ENCODE measurements around the gene ZNF423.

Gene ZNF423

DNA sequence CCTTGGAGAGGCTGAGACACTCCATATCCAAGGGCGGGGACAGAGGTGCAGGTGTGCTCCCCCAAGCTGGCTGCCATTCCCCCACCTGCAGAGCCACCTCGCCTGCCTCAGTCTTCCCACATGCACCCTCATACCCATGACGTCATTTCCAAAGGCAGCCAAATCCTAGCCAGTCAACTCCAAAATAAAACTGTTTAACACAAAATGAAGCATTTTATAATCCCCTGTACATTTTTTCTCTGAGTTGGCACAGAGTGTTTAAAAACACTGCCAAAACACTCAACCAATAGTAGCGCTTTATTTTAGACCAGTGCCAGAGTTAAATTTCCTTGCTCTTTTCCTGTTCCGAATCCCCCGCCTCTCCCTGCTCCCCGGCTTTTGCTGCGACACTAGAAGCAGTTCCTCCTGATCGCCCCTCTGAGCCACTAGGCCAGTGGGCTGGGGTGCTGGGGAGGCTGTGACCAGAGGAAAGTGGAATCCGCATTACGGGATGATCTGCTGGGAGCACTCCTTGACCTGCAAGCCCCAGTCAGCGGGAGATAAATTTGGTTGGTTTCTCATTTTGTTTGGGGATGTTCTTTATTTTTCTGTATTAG is 139.5 kb downstream of the ZNF423 start:
- no peak for DNase-seq

DNA sequence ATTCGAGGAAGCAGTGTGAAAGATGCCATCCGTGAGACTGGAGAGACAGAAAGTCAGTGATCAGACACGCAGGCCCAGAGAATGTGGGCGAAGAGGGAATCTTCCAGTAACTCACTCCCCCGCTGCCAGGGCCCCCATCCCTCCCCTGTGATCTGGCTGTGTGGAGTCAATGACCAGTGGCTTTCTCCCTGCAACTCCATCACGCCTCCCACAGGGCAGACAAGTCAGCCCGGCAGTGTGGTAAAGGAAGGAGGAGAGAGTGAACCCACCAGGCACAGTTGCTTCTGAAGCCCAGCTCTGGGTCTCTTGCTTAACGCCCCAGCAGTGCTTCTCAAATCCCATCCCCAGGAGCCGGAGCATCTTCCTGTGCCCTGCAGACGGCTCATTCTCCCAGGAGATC is 142.1 kb downstream of the ZNF423 start:
- no peak for DNase-seq

DNA sequence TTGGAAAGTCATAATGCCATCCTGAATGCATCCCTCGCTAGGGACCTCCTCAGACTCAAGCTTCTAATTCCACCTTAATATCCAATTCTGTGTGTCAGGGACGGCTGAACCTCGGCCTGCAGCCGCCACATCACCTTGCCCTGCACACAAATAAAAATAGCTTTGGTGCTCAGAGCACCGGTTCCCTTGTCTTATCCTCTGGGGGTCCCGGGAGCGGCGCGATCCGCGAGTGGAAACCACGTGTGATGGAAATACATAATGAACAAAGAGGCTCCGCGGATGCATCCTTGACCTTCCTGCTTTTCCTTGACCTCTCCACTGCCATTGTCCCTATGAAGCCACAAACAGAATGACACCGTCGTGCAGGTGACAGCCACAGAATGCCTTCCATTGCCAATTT is 143.4 kb downstream of the ZNF423 start:
- DNase-seq: no peak

DNA sequence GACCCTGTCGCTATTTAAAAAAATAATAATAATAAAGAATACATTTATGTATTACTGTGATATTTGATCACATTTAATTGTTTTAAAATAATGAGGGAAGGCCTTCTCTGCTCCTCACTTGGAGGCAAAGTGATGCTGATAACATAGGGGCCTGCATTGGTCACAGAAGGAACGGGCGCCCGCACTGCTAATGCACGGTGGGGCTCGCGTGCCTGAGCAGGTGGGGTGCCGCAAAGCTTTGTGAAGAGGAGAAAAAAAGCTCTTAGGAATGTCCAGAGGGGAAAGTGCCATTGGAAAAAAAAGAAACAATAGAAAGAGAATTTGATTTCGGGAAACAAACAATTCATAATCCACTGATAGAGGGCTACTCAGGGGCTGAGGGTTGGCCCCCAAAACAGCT is 143.8 kb downstream of the ZNF423 start:
- DNase-seq: no peak

DNA sequence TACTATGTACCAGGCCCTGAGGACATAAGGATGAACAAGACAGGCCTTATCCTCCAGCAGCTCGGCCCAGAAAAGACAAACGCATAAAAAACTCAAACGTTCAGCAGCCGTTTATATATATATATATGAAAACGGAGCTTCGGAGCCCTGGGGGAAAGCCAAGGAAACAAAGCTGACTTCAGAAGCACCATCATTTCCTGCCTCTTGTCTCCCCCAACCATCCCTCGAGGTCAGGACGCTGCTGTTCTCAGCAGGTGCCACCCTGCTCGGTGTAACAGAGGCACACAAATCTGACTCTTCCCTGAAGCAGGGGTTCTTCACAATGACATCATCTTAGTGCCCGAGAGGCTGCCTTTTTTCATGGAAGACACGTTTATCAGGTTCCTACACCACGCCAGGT is 146.9 kb downstream of the ZNF423 start:
- no peak for DNase-seq

DNA sequence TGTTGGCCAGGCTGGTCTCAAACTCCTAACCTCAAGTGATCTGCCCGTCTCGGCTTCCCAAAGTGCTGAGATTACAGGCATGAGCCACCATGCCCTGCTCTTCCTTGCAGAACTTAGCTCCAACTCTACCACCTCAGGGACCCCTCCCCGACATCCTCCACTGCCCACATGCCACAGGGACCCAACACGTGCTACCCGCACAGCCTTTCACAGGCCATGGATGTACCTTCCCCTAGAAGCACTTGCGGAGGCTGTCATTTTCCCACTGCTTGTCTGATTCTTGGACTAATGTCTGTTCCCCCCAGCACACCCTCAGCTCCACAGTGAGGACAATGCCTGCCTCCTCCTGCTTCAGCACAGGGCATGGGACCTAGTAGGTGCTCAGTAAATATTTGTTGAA is 147.4 kb downstream of the ZNF423 start:
- DNase-seq: no peak

DNA sequence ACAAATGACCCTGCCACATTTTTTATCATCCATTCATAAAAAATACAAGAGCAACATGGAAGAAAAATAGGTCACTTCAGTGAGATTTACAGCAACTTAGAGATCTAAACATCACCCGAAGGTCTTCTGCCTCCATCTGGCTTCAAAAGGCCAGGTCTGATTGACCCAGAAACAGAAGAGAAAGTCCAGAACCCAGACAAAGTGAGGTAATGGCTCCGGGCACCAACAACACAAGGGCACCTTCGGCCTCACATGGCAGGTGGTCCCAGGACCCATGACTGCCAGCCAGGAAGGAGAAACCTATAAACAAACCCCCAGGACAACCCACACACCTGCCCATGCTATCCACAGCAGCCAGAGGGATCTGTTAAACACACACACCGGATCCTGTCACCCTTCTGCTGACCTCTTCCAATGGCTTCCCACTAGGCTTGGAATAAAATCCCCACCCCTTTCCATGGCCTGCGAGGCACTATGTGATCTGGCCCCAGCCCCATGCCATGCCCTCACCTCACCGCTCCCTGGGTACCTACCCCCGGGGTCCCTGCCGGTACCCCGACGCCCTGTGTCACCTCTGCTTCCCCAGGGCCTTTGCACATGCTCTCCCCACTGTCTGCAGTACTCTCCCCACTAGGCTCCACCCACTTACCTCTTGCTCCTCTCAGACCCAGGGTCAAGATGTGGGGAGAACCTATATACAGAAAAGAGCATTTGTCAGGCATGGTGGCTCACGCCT is 149.1 kb downstream of the ZNF423 start:
- DNase-seq: no peak

DNA sequence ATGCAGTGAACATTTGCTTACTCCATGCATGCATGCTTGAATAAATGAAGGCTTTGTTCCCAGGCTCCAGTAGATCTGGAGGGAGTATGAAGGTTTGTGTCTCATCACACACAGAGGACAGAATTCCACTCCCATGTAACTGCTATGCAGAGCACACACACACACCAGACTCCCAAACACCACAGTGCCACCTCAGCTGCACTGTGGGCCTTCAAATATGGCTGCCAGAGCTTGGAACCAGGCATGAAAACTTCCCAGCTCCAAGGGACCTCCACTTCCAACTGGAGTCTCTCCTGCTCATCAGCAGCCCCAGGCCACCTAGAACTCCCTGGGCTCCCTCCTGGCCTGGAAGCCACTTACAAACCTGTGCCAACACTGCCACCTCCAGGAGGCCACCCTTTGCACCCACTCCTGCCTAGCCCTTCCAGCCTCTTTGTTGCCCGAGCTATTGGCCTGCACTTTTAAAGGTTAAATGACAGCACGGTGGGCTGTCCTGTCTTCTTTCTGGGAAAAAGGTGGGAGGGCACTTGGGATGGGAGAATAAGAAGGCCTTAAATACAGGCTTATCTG is 151.2 kb downstream of the ZNF423 start:
- DNase-seq: no peak

DNA sequence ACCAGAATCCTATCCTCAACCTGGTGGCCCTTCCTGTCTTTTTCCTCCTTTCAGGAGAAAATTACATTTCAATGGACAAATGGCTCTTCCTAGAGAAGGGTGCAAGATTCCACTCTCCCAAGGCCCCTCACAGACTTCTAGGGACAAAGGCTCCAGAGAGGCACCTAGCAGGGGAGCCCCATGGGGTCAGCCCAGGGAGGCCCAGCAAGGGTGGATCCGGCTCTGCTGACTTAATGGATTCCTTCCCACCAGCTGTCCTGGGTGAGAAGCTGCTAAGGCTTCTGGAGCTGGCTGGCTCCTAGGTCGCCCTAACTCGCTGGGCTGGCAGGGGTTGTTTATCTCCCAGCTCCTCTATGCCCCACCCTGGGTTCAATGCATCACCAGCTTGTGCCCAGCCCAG is 152.4 kb downstream of the ZNF423 start:
- no peak for DNase-seq

DNA sequence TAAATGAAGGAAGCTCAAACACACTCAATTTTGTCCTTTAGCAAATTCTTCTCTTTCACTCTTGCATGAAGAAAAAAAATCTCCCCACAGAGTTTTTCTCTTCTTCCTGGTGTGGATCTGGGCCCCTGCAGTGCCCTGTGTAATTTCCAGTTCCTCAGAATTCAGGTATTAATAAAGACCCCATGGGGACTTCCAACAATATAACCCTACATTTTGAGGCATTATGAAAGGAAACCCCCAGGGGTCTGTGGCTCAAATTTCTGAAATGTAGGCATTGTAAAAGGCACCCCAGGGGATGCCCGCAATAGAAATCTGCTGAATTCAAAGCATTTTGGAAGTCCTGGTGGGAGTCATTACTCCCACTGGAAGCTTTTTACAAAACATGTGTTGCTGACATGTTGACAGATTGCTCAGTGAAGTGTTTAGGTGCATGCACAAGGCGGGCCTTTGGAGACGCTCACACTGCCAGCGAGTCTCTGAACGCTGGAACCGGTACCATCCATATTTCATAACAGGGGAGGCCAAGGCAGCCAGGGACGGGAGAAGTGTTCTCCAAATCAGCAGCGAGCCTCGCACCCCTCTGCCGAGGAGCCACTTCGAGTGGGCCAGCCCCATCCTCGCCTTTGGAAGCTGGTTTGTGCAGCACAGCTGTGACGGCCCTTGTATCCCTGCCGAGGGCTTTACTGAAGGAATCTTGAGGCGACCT is 154.0 kb downstream of the ZNF423 start:
- no peak for DNase-seq

DNA sequence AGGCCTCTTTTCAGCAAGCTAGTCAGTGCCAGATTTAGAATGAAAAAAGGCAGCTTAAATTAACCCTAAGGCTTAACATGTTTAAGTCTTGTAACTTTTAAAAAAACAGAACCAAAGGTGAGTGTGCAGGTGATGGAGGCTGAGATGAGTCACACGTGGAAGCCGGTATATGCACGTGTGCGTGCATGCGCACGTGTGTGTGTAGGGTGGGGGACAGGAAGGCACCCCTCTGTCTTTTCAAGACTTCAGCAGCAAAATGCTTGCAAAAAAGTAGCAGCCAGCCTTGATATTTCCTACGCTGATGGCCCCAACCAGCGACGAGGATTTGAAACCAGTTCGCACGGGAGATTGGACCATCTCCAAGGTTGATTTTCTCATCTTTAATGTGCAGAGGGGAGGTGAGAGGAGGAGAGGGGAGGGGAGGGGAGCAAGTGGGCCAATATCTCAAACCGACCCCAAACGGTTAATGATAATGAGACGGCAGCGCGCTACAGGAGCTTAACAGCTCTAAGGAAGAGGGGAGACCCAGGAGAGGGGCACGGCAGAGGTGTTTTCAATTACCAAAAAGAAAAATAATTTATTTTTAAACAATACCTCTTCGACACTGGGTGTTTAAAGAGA is 154.7 kb downstream of the ZNF423 start:
- DNase-seq: no peak

DNA sequence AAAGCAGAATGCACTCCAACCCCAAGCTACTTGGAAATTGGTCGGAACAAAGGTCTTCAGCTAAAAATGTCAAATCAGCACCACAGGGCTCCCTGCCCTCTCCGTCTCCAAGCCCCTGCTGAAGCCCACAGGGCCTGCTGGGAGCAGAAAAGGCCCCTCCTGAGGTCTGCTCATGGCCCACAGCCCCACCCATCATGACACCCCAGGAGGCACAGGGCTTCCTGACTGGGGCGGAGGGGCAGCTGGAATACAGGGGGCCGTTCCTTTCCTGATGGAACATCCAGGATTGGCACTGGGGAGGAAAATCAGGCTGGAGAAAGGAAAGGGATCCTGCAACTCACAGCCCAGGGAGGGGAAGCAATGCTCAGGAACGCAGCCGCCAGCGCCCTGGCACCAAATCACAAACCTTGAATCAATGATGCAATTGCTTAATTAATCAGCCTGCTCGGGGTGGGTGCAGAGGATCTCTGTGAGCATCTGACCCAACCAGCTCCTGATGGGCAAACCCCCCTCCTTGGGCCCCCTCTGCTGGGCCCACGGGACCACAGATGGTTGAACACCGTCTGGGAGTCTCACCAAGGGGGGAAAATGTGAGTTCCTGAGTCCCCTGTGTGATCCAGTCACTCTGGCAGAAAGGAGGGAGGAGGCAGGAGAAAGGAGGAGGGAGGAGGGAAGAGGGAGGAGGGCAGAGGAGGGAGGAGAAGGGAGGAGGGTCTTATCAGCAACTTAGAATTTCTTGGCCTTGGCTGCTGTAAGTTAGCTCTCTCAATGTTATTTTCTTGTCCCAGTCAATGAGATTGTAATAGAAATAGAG is 155.5 kb downstream of the ZNF423 start:
- no peak for DNase-seq

DNA sequence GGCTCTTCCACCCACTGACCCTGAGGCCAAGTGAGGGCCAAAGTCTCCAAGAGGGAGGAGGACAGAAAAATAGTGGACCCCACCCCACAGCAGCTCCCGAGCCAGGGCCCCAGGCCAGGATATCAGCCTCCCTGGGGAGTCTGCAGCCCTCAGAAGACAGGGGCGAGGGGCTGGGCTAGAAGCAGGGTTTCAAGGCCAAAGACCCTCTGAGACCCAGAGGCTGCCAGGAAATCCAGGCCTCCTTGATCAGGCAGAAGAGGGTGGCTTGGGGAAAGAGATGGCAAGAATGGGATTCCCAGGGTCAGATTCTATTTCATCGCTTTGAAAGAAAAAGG is 156.1 kb downstream of the ZNF423 start:
- no peak for DNase-seq

DNA sequence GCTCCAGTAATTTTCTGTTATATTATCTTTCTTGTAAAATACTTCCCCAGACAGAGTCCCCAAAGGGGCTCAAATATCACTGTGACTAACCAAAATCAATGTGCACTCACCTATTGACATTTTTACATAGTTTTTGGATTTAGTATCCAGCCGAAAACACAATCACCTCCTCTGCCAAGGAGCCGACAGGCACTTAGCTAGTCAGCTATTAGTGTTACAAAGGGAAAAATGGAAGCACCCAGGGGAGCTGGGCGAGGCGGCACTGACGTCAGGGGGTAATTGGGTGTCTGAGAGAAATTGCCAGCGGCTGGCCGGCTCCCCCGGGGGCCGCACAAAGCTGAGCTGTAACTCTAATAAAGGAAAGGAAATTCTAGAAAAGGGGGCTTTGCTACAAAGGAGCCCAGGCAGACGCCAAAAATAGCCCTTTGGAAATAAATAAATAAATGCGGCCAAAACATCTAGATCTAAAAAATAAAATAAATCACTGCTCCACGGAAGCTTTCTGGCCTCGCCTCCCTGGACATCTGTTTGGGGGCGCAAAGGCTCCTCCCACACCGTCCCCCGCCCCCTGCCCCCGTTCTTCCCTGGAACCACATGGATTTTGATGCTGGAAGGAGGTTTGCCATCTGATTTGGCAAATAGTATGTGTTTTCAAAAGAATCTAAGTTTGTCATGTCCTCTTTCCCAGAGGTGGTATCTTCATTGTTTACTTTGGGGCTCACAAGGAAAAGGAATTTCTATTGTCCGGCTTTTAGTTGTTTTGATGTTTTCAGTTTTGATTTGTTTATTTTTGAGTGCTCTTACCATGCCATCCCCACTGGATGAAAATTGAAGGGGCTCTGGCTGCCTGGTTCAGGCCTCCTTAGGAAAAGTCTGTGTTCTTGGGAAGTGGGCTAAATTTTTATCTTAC is 156.7 kb downstream of the ZNF423 start:
- DNase-seq: no peak

DNA sequence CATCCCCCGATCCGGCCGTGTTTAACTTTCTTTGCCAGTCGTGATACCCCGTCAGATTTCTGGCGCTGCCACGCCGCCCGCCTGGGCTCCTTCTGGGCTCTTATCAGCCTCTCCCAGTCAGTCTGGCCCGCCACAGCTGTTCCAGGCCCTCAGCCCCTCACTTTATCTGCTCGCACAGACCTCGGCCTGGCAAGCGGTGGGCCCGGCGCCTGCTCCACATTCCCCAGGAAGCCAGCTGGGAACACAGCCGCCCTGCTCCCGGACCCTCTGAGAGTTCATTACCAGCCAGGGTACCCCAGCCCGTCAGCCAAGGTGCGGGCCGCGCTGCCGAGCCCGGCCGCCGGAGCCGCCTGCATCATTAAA is 157.5 kb downstream of the ZNF423 start:
- DNase-seq: no peak

DNA sequence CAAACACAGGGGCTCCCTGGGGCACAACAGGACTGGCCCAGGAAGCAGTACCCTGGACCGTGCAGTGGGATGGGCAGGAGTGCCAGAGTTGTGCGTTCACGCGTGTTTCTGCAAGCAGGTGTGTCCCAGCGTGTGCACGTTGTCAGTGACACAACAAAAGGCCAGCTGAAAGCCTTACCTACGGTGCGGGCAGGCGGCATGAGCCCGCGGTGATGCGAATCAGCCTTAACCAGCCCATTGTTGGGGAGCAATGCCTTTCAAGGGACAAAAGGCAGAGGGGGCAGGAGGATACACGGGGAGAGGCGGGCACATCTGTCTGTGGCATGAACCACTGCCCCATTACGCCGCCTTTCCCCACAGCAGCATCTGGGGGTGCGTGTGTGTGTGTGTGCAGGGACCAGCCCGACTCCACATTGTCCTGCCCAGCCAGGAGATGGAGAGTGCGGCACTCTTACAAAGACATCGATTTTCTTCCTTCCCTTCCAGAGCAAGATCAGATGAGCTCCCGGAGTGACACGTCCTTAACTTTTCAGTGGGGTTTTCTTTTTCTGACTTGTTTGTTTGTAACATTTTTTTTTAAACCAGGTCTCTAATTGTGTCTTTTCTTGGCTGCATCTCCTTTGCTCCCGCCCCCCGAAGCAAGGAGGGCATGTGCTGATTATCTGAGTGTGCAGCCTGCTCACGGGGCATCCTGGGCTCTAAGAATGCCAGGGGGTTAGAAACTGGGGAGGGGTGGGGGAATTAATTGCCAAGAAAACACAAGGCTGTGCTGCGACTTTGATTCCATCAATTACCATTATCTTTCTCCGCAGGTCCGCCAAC is 158.1 kb downstream of the ZNF423 start:
- DNase-seq: no peak

DNA sequence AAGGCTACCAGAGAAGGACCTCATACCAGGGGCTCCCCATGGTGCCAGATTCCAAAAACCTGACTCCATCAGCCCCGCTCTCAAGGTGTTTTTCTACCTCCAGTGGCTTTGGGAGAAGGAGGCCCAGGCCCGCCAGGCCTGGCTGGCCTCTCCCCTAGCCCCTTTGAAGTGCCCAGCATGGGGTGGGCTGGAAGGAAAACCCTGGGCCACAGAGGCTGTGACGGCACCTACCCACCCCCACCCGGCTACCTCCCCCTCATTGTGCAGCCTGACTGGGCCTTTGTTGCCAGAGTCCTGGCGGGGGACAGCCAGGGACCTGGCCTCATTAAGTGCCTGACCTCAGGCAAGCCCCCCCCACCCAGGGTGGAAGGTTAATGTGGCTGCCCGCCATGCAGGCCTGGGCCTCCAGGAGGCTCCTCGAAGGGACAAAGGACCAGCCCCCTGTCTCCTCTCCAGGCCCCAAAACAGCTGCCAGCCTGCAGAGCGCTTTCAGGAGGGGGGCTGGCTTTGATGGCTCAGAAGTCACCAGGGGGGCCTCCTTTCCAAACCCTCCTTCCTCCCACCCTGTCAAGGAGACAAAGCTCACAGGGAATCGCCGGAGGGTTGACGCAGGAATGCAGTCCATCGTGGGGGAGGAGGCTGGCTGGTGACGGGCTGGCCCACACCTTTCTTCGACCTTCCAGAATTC is 159.4 kb downstream of the ZNF423 start:
- no peak for DNase-seq

DNA sequence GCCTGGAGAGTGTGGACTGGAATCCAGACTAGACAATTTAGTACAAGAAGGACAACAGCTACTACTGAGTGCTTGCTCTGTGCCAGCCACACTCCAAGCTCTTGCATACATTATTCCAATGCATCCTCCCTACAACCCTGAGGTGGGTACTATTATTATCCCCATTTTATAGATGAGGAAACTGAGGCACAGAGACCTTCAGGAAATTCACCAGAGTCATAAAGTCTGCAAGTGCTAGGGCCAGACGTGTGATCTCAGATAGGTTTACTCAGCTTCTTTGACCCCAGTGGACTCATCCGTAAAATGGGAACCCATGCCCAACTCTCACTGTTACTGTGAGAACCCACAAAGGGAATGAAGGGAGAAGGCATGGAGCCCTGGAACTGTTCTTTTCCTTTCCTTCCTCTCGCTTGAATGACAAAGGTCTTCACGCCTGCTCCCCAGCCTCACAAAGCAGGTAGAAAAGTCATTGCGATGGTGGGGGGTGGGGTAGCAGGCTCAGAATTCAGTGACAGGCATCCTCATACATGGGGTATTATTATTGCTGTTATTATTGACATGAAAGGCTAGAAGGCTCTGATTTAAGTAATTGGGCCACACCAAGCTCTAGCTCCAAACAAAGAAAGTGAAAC is 160.0 kb downstream of the ZNF423 start:
- DNase-seq: no peak

DNA sequence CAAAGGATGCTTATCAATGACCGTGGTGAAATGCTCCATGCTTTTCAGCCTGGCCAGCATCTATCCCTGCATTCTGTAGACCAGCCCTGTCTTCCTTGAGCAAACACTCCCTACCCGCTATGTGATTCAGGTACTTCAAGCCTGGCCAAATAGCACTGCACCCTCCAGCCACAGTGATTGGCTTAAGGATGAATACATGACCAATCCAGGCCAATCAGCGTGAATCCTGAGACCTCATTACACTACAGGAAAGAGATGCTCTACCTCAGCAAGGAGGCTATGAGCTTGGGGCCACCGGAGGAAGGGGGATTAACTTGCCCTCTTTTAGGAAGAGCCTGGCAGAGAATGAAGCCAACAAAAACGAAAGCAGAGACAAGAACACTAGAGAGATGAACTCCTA is 162.5 kb downstream of the ZNF423 start:
- DNase-seq: no peak

DNA sequence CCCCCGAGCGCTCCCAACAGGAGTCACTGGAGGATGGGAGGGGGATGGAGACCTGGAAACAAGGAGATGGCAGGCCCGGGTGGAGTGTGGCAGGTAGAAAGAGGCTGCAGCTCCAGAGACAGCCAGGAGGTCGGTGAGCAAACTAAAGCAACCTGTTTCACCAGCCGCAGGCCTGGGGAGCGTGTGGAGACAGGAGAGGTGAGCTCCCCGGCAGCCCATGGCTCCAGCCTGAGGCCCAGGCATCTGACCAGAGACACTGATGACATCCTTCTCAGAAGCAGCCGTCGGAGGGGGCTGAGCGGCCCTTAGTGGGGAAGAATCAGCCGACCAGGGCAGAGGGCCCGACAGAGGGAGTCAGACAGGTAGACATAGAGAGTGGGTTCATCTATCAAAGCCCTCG is 165.1 kb downstream of the ZNF423 start:
- DNase-seq: no peak
